ENCODE results near the gene BCL6B.

DNA sequence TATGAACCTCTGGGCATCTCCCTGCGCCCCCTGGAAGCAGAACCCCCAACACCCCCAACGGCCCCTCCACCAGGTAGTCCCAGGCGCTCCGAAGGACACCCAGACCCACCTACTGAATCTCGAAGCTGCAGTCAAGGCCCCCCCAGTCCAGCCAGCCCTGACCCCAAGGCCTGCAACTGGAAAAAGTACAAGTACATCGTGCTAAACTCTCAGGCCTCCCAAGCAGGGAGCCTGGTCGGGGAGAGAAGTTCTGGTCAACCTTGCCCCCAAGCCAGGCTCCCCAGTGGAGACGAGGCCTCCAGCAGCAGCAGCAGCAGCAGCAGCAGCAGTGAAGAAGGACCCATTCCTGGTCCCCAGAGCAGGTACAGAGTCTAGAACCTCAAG, 1.5 kb downstream of the BCL6B start:
- TF ChIP-seq, protein P1, sequence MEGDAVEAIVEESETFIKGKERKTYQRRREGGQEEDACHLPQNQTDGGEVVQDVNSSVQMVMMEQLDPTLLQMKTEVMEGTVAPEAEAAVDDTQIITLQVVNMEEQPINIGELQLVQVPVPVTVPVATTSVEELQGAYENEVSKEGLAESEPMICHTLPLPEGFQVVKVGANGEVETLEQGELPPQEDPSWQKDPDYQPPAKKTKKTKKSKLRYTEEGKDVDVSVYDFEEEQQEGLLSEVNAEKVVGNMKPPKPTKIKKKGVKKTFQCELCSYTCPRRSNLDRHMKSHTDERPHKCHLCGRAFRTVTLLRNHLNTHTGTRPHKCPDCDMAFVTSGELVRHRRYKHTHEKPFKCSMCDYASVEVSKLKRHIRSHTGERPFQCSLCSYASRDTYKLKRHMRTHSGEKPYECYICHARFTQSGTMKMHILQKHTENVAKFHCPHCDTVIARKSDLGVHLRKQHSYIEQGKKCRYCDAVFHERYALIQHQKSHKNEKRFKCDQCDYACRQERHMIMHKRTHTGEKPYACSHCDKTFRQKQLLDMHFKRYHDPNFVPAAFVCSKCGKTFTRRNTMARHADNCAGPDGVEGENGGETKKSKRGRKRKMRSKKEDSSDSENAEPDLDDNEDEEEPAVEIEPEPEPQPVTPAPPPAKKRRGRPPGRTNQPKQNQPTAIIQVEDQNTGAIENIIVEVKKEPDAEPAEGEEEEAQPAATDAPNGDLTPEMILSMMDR (IDR thresholded peaks at IDR 0.05) = no peak
- TF ChIP-seq POLR2A (IDR thresholded peaks at IDR 0.05) = no peak
